ENCODE results near the gene GBX2. TPM values are rescaled to one million over a fixed set of nuclear protein-coding genes. Genes with fewer than 3 reads are reported as not detected.

Gene GBX2
- total RNA-seq, 2 donors from 2014 or later, result 0.20 TPM; not detected in 1

- no peaks in the 10 kb centered on the region for H3K27me3 ChIP-seq (ENCODE audit: control insufficient read depth, insufficient read depth, low read length, poor library complexity, severe bottlenecking)
Observed at GRCh38 chr2:236133410-236134012, 34.7 kb downstream of the GBX2 start.

DNA sequence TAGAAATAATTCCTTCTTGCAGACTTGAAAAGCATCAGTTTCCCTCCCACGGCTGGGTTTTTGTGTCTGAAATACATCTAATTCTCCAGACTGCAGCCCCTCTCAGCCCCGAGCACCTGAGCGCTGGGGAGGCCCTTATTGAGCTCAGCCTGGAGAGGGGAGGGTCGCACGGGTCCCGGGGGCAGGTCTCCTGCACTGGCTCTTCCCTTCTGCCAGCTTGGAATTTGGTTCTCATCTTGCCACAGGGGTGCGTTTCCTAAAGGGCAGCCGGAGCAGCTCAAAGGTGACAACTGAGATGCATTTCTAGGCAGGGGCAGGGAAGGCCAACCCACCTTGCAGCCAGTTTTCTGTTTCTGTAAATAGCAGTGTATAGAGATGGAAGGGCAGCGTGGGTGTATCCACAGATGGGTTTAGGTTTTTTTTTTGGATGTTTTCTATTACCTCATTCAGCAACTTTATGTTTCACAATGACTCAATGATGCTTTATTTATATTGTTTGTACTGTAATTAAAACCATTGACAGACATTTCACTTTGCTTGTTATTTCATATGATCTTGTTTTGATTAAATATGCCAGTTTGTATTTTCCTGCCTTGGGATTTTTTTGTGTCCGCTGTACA is 37.0 kb downstream of the GBX2 start:
- Histone ChIP-seq H3K27me3 (ENCODE audit: control insufficient read depth, insufficient read depth, low read length, poor library complexity, severe bottlenecking) (no peaks in the 10 kb centered on the region), H3K27ac (ENCODE audit: low read depth, low read length) (no peak overlapping the region), H3K9me3 (ENCODE audit: control insufficient read depth, low read length) (no peaks in the 10 kb centered on the region), H3K36me3 (ENCODE audit: control insufficient read depth, insufficient read depth, low read length) (no peaks in the 10 kb centered on the region), H3K4me1 (ENCODE audit: control insufficient read depth, insufficient read depth, low read length) (no peaks in the 10 kb centered on the region), H3K4me3 (ENCODE audit: low read length) (no peak overlapping the region), H3K9ac (ENCODE audit: extremely low read depth, low read length, poor library complexity, severe bottlenecking) (no peak overlapping the region)
- no peaks in the 10 kb centered on the region for H3K4me1 Mint-ChIP-seq
- H3K9me3 Mint-ChIP-seq, result no peaks in the 10 kb centered on the region
- WGBS, 2 experiments (ENCODE audit: insufficient coverage in 1 of 2, insufficient read length in 1 of 2), result 85 to 91% methylated on average over 4 to 9 of the region's 10 CpGs
- no peak for DNase-seq
- H3K27me3 Mint-ChIP-seq (ENCODE audit: insufficient read depth), result peaks cover 31% of the 10 kb centered on the region
- H3K27ac Mint-ChIP-seq, result no peak overlapping the region
- TF ChIP-seq, protein P1, sequence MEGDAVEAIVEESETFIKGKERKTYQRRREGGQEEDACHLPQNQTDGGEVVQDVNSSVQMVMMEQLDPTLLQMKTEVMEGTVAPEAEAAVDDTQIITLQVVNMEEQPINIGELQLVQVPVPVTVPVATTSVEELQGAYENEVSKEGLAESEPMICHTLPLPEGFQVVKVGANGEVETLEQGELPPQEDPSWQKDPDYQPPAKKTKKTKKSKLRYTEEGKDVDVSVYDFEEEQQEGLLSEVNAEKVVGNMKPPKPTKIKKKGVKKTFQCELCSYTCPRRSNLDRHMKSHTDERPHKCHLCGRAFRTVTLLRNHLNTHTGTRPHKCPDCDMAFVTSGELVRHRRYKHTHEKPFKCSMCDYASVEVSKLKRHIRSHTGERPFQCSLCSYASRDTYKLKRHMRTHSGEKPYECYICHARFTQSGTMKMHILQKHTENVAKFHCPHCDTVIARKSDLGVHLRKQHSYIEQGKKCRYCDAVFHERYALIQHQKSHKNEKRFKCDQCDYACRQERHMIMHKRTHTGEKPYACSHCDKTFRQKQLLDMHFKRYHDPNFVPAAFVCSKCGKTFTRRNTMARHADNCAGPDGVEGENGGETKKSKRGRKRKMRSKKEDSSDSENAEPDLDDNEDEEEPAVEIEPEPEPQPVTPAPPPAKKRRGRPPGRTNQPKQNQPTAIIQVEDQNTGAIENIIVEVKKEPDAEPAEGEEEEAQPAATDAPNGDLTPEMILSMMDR (conservative IDR thresholded peaks at IDR 0.05), result no peak
- no peak overlapping the region for H3K4me3 Mint-ChIP-seq
- H3K36me3 Mint-ChIP-seq (ENCODE audit: low read depth), result peaks cover 8% of the 10 kb centered on the region

More at GRCh38 chr2:236133410-236134012, 34.7 kb downstream of the GBX2 start:
- no peaks in the 10 kb centered on the region for H3K9me3 Mint-ChIP-seq
- Histone ChIP-seq H3K4me1 (ENCODE audit: control insufficient read depth, insufficient read depth, low read length) (no peaks in the 10 kb centered on the region), H3K36me3 (ENCODE audit: control insufficient read depth, insufficient read depth, low read length) (no peaks in the 10 kb centered on the region), H3K27ac (ENCODE audit: low read depth, low read length) (no peak overlapping the region), H3K4me3 (ENCODE audit: low read length) (no peak overlapping the region), H3K9ac (ENCODE audit: extremely low read depth, low read length, poor library complexity, severe bottlenecking) (no peak overlapping the region), H3K9me3 (ENCODE audit: control insufficient read depth, low read length) (no peaks in the 10 kb centered on the region)
- peaks cover 8% of the 10 kb centered on the region for H3K36me3 Mint-ChIP-seq (ENCODE audit: low read depth)
- H3K4me3 Mint-ChIP-seq, result no peak overlapping the region
- H3K27me3 Mint-ChIP-seq (ENCODE audit: insufficient read depth), result peaks cover 17% of the 10 kb centered on the region
- TF ChIP-seq, protein P1 (conservative IDR thresholded peaks at IDR 0.05), result peak; percentile 64
- WGBS, 2 experiments (ENCODE audit: insufficient coverage in 1 of 2, insufficient read length in 1 of 2), result 87 to 100% methylated on average over 1 to 10 of the region's 12 CpGs
- H3K4me1 Mint-ChIP-seq, result no peaks in the 10 kb centered on the region
- no peak for DNase-seq
- no peak overlapping the region for H3K27ac Mint-ChIP-seq

GRCh38 chr2:236130349-236130998 is 37.7 kb downstream of the GBX2 start:
- no peaks in the 10 kb centered on the region for H3K4me1 ChIP-seq (ENCODE audit: control insufficient read depth, insufficient read depth, low read length)
- no peak overlapping the region for H3K27ac Mint-ChIP-seq
- H3K27me3 ChIP-seq (ENCODE audit: control insufficient read depth, insufficient read depth, low read length, poor library complexity, severe bottlenecking), result no peaks in the 10 kb centered on the region
- no peaks in the 10 kb centered on the region for H3K9me3 ChIP-seq (ENCODE audit: control insufficient read depth, low read length)
- TF ChIP-seq, protein P1 (conservative IDR thresholded peaks at IDR 0.05), result no peak
- H3K4me3 ChIP-seq (ENCODE audit: low read length), result no peak overlapping the region
- no peaks in the 10 kb centered on the region for H3K9me3 Mint-ChIP-seq
- H3K36me3 ChIP-seq (ENCODE audit: control insufficient read depth, insufficient read depth, low read length), result no peaks in the 10 kb centered on the region
- H3K36me3 Mint-ChIP-seq (ENCODE audit: low read depth), result peaks cover 8% of the 10 kb centered on the region
- no peak overlapping the region for H3K4me3 Mint-ChIP-seq
- peaks cover 33% of the 10 kb centered on the region for H3K27me3 Mint-ChIP-seq (ENCODE audit: insufficient read depth)
- H3K9ac ChIP-seq (ENCODE audit: extremely low read depth, low read length, poor library complexity, severe bottlenecking), result no peak overlapping the region
- no peak for DNase-seq
- WGBS, 2 experiments (ENCODE audit: insufficient coverage in 1 of 2, insufficient read length in 1 of 2), result 89 to 100% methylated on average over 3 to 6 of the region's 6 CpGs
- H3K27ac ChIP-seq (ENCODE audit: low read depth, low read length), result no peak overlapping the region
- no peaks in the 10 kb centered on the region for H3K4me1 Mint-ChIP-seq

Data from endodermal cell (in vitro differentiated cells).